ENCODE measurements around the gene C6orf132. TPM values are rescaled to one million over a fixed set of nuclear protein-coding genes. Genes with fewer than 3 reads are reported as not detected.

The C6orf132 gene
- total and polyA plus RNA-seq, 9 of the 15 experiments (the other 6 are each of a cell fraction or from before 2014, with no cell fraction given), result 0.06 to 0.35 (median 0.14) TPM

GRCh38 chr6:42093582-42094329 is 48.7 kb downstream of the C6orf132 start:
- Histone ChIP-seq H3K27me3 (ENCODE audit: control insufficient read depth in 2 of 2, insufficient read depth in 2 of 2, low read length in 2 of 2) (no peaks in the 10 kb centered on the region), H3K9ac (ENCODE audit: insufficient read depth in 1 of 2, low read depth in 2 of 2, low read length in 2 of 2) (peak overlapping the region in 1 of 2 experiments; percentile 84; a peak in 2 of 4 replicates), H3K36me3 (ENCODE audit: control insufficient read depth, insufficient read depth, low read length) (no peaks in the 10 kb centered on the region), H3K4me1 (replicated peaks in 1 of 2; ENCODE audit: control insufficient read depth in 2 of 2, insufficient read depth in 2 of 2, low read length in 2 of 2) (peaks cover 40 to 44% of the 10 kb centered on the region in 2 experiments), H3K9me1 (ENCODE audit: control insufficient read depth, insufficient read depth, low read length) (no peaks in the 10 kb centered on the region), H3K4me3 (no peak overlapping the region), H3K4me2 (ENCODE audit: insufficient read depth, low read length) (peak overlapping the region; percentile 22; the same call in 1 of the 2 replicates), H3K79me2 (ENCODE audit: control insufficient read depth, insufficient read depth, low read length) (no peaks in the 10 kb centered on the region), H2AFZ (ENCODE audit: low read depth, low read length) (peak overlapping the region; percentile 53), H3K9me3 (replicated peaks; ENCODE audit: control insufficient read depth, insufficient read depth, low read depth, low read length) (no peaks in the 10 kb centered on the region), H4K20me1 (replicated peaks; ENCODE audit: control insufficient read depth, insufficient read depth, low read length) (no peaks in the 10 kb centered on the region), H3K27ac (ENCODE audit: extremely low read depth, low read depth, low read length) (no peak overlapping the region)
- CTCF ChIA-PET (ENCODE audit: low intra/inter-chr PET ratio), result interaction anchor here (0.6 to 0.7 kb wide), 2 partner anchors 129 to 314 kb away, joined by 3 read pairs; partner anchors contain the start of gene FRS3
- intact Hi-C loops (cut with micrococcal nuclease) (no loop called here), in situ Hi-C loops (cut with MboI) (no loop called here)
- POLR2A ChIA-PET, result interaction anchor here (0.6 to 5.6 kb wide), 8 partner anchors 8 to 169 kb away, joined by 3 to 48 read pairs (median 4); no protein-coding TSS in a partner anchor
- peak; percentile 53 to 80 (median 70) for DNase-seq (ENCODE audit: extremely low read depth in 1 of 4, low spot score in 3 of 4)
- 57% methylated on average over 10 of the region's 10 CpGs for WGBS (ENCODE audit: insufficient coverage, low coverage, missing lambda C conversion rate)
- peak; percentile 62 for FAIRE-seq
- ATAC-seq, result peak; percentile 47
- BruUV-seq (replicated peaks), result no TSS peak
- TF ChIP-seq CTCF (IDR thresholded peaks at IDR 0.05 in 2 of 3, conservative IDR thresholded peaks at IDR 0.05 in 1 of 3; ENCODE audit: insufficient read depth in 2 of 3, low read depth in 1 of 3, low read length in 3 of 3), result peak; percentile 23 to 51 (median 37); a peak in 4 of 6 replicates
- TF ChIP-seq CCNT2 (IDR thresholded peaks at IDR 0.05; ENCODE audit: borderline replicate concordance, extremely low read depth, insufficient read length, low read depth, low read length), result no peak
- peak; percentile 22; the same call in 1 of the 2 replicates for TF ChIP-seq JUND (IDR thresholded peaks at IDR 0.05; ENCODE audit: borderline replicate concordance, low read depth, low read length)
- no peak for TF ChIP-seq JUND (tag; IDR thresholded peaks at IDR 0.05; ENCODE audit: borderline replicate concordance, low read depth, low read length)
- peak; percentile 43 for TF ChIP-seq EGR1 (conservative IDR thresholded peaks at IDR 0.05)
- TF ChIP-seq RAD21 (CRISPR knock-in tag; conservative IDR thresholded peaks at IDR 0.05 in 1 of 2, IDR thresholded peaks at IDR 0.05 in 1 of 2), result peak in 1 of 2 experiments; percentile 33; a peak in 2 of 4 replicates
- peak; percentile 36; the same call in 1 of the 2 replicates for TF ChIP-seq TFAP4 (CRISPR knock-in tag; IDR thresholded peaks at IDR 0.05; ENCODE audit: borderline replicate concordance)
- peak; percentile 79 for TF ChIP-seq ESRRA (IDR thresholded peaks at IDR 0.05; ENCODE audit: borderline replicate concordance, low read depth)
- peak; percentile 81; the same call in 1 of the 2 replicates for TF ChIP-seq HDGF (IDR thresholded peaks at IDR 0.05)
- TF ChIP-seq, protein P1, sequence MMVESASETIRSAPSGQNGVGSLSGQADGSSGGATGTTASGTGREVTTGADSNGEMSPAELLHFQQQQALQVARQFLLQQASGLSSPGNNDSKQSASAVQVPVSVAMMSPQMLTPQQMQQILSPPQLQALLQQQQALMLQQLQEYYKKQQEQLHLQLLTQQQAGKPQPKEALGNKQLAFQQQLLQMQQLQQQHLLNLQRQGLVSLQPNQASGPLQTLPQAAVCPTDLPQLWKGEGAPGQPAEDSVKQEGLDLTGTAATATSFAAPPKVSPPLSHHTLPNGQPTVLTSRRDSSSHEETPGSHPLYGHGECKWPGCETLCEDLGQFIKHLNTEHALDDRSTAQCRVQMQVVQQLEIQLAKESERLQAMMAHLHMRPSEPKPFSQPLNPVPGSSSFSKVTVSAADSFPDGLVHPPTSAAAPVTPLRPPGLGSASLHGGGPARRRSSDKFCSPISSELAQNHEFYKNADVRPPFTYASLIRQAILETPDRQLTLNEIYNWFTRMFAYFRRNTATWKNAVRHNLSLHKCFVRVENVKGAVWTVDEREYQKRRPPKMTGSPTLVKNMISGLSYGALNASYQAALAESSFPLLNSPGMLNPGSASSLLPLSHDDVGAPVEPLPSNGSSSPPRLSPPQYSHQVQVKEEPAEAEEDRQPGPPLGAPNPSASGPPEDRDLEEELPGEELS (CRISPR knock-in tag; IDR thresholded peaks at IDR 0.05; ENCODE audit: borderline replicate concordance), result 0 out of 2 replicates have a peak, but pooled peaks have one; percentile 12
- TF ChIP-seq KAT8 (IDR thresholded peaks at IDR 0.05; ENCODE audit: low read depth), result no peak

Data from K562 (cell line).